ENCODE measurements around the gene AK6.
"Not testable (repeated sequence)": the region's sequence is repeated elsewhere in the genome, so short reads cannot be mapped to it uniquely, and the experiment has no call there.

Gene AK6

GRCh38 chr5:69369340-69370121 is at the start of gene AK6, which contains the start of the genes RAD17 and TAF9:
Gene AK6 (minus strand): TSS chr5:69369520. CDS start chr5:69369490, 30 bp downstream.
Gene RAD17 (plus strand): TSS chr5:69369818. CDS start chr5:69372209, 2,391 bp downstream.
Gene TAF9 (minus strand): TSS chr5:69369520. CDS start chr5:69365737, 3,783 bp downstream.
- peak; percentile 65 to 99 (median 92) for DNase-seq

GRCh38 chr5:69418554-69418953 is 49.2 kb upstream of the AK6 start:
- no peak for DNase-seq

- no peak for DNase-seq
These were observed 47.4 kb upstream of the AK6 start for GRCh38 chr5:69416699-69417098.

DNA sequence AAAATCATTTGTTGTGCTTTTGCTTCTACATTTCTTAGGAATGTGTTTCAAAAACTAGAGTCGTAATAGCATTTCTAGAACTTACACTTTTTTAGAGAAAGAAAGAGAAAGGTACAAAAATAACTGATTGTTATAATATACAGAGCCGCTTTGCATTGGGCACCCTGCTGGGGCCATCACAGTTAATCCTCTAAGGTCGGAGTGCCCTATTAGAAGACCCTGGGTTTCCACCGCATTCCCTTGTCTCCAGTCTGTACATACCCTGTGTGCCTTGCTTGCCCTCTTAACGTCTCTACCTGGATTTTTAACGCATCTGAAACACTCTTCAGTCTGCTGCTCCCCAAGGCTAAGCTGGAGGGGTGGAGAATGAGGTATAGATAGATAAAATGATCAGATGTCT is 46.9 kb upstream of the AK6 start:
- DNase-seq, result no peak

- no peak for DNase-seq
These were observed 46.3 kb upstream of the AK6 start for GRCh38 chr5:69415584-69415958.

DNA sequence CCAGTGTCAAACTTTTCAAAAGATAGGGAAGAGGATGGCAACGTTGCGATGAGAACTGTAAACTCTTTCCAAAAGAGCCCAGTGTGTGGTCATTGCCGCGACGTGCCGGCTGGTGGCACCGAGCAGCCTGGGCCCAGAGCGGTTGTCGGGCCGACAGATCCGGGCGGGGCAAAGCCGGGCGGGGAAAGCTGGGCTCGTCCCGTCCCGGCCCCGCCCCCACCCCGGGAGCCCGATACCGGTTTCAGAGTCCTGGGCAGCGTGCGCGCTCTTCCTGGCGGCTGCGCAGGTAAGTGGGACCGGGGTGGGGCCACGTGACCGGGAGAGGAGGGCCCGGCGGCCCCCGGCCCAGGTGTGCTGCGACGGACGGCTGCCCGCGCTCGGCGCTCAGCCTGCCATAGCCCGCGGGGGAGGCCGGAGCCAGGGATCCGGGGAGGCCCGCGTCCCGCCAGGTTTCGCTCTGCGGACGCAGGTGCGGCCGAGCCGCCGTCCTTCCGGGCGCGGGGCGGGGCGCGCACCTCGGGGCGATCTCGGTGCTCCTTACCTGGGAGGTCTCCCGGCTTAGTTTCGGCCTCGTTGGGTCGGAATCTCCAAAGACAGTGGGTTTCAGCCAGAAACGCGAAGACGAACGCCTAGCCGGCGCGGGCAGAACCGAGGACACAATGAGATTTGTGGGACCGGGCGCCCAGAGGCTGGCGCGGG is 45.7 kb upstream of the AK6 start, which contains the start of gene MARVELD2:
Gene MARVELD2 (plus strand): TSS at position 232 of the 699 bp plus-strand sequence. CDS start 4,270 bp downstream, outside the sequence.
- peak in 27 of 56 donors; percentile 1 to 53 (median 15) for DNase-seq

- no peak for DNase-seq
These were observed 35.5 kb upstream of the AK6 start for GRCh38 chr5:69404659-69405330.

- DNase-seq, result no peak
These were observed 9.1 kb upstream of the AK6 start for GRCh38 chr5:69378376-69378775.

DNA sequence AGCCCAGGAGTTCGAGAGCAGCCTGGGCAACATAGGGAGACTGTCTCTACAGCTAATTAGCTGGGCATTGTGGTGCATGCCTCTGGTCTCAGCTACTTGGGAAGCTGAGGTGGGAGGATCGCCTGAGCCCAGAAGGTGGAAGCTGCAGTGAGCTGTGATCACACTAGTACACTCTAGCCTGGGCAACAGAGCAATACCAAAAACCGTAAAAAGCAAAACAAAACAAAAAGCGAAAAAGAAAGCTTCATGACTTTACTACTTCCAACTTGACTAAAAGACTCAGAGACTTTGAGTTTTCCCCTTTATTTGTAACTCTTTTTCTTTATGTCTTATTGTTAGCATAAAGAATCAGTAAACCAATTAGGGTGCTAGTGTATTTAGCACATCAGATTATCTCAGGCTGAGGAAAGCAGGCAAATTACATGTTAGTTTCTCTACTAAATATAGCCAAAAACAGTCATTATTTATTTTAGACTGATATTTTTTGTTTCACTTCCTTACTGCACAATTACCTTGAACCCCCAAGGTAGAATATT is 5.7 kb upstream of the AK6 start:
- no peak for DNase-seq

DNA sequence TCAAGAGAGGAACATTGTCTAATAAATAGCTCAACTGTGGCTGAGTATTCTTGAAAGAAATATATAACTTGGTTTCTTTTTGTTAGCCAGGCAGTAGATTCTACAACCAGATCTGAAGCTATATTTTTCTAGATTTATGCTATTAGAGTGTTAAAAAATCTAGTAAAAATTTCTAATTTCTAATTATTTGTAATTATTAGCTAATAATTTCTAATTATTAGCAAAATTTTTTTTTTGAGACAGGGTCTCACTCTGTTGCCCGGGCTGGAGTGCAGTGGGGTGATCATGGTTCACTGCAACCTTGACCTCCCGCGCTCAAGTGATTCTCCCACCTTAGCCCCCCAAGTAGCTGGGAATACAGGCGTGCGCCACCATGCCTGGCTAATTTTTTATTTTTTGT is 3.1 kb upstream of the AK6 start:
- DNase-seq, result no peak

DNA sequence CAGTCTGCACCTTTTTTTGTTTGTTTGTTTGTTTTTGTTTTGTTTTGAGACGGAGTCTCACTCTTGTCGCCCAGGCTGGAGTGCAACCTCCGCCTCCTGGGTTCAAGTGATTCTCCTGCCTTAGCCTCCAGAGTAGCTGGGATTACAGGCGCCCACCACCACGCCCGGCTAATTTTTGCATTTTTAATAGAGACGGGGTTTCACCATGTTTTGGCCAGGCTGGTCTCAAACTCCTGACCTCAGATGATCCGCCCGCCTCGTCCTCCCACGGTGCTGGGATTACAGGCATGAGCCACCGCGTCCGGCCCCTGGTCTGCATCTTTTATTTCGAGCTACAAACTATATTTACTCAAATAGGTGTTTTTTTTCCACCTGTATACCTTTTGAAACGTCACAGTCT is 1.0 kb upstream of the AK6 start:
- not testable (repeated sequence) for DNase-seq

- DNase-seq, result peak in 1 of 56 donors; percentile 51
These were observed 621 bp downstream of the AK6 start for GRCh38 chr5:69368458-69369339.

DNA sequence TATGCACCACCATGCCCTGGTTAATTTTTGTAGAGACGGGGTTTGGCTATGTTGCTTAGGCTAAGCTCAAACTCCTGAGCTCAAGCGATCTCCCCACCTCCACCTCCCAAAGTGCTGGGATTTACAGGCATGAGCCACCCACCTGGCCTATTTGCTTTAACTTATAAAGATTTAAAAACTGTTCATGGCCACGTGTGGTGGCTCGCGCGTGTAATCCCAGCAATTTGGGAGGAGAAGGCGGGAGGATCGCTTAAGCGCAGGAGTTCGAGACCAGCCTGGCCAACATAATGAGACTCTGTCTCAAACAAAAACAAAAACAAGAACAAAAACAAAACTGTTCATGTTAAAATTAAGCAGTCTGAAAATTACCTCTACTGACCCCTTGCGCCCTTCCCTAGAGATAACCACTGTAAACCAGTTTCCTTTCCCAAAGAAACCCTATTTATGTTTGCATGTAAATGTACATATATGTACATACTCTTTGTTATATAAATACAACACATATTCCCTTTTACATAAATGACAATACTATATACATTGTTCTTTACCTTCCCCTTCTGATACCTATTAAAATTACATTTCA is 1.5 kb downstream of the AK6 start:
- no peak for DNase-seq

DNA sequence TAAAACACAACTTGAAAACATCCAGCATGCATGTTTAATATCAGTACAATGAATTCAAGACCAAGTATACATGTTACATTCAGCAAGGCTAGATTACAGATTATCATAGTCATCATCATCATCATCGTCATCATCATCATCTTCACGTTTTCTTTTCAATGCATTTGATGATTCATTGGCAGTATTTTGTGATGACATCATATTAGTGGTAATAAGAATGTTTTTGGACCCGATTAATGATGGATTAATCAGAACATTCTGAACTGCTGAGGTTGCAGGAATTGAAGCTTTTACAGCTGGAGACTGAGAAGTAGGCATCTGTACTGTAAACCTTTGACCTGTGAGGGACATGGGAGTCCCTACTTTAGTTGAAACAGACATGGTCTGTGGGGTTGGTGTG is 4.5 kb downstream of the AK6 start:
- no peak for DNase-seq

- DNase-seq, result no peak
These were observed 4.9 kb downstream of the AK6 start for GRCh38 chr5:69364414-69364813.

DNA sequence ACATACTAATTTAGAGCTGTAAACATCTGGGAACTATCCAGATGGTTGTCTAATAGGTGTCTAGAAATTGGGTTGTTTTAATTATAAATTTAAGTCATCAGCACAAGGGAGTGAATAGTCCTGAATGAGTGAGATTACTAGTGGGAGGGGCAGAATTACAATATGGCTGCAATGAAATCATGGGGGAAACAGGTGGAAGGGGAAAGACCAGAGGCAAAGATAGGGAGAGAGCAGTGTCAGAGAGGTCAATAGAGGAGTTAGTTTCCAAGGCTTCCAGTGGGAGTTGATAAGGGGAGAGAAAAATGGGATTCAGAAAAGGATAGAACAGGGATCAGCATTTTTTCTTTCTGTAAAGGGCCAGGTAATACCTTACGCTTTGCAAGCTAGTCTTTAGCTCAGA is 8.9 kb downstream of the AK6 start:
- DNase-seq, result no peak

GRCh38 chr5:69359699-69360098 is 9.6 kb downstream of the AK6 start:
- DNase-seq, result no peak

DNA sequence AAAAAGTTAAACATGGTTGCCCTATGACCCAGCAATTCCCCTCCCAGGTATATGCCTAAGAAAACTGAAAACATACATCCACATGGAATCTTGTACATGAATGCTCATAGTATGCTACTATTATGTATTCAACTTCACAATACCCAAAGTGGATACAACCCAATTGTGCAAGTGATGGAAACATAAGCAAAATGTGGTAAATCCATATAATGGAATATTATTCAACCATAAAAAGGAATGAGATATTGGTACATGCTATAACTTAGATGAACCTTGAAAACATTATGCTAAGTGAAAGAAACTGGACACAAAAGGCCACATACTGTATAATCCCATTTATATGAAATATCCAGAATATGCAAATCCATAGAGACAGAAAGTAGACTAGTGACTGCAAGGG is 18.7 kb downstream of the AK6 start:
- no peak for DNase-seq

- no peak for DNase-seq
These were observed 26.2 kb downstream of the AK6 start for GRCh38 chr5:69343083-69343482.

DNA sequence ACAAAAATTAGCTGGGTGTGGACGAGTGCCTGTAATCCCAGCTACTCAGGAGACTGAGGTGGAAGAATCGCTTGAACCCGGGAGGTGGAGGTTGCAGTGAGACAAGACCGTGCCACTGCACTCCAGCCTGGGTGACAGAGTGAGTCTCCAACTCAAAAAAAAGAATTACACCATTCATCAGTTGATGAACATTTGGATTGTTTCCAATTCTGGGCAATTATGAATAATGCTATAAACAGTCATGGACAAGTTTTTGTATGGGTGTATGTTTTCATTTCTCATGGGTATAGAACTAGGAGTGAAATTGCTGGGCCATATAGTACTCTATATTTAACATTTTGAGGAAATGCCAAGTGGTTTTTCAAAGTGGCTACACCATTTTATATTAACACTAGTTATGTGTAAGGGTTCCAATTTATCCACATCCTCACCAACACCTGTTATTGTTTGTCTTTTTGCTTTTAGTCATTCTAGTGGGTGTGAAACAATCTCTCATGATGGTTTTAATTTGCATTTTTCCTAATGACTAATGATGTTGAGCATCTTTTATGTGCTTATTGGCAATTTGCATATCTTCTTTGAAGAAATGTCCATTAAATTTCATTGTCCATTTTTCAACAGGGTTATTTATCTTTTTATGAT is 27.7 kb downstream of the AK6 start:
- no peak for DNase-seq

Measured in amygdala (tissue), 56 donors.